Measurements from ENCODE around the gene SCGB3A2.

GRCh38 chr5:147912011-147912410, 33.5 kb downstream of the SCGB3A2 start:
- TF ChIP-seq POLR2A (IDR thresholded peaks at IDR 0.05; ENCODE audit: low read depth) (no peak), CTCF (IDR thresholded peaks at IDR 0.05) (no peak), EP300 (IDR thresholded peaks at IDR 0.05) (no peak), POLR2AphosphoS5 (IDR thresholded peaks at IDR 0.05) (no peak)
